Right lobe of liver (tissue), 4 donors: Measurements from ENCODE around the gene NAT14.
"Not testable (repeated sequence)": the region's sequence is repeated elsewhere in the genome, so short reads cannot be mapped to it uniquely, and the experiment has no call there.

Experiments
- CTCF ChIP-seq, 4 donors: fragments of 200-600 bp in 3 of 4; fragments of 450-650 bp in 1 of 4; IDR thresholded peaks; one replicate each; pipeline versions ENCODE4 v1.5.1 to v1.8.0; 2016 to 2022; ENCODE audit warnings: antibody characterized with exemption in 4 of 4, mild to moderate bottlenecking in 2 of 4
- POLR2A ChIP-seq: fragments of 450-650 bp; IDR thresholded peaks from one replicate; pipeline ENCODE4 v1.6.1; 2017; ENCODE audit warnings: antibody characterized with exemption, mild to moderate bottlenecking
- donor health status: DM: no; HTN: no; CAD: no.
- donor health status: DM: no; HTN: no; CAD: no.
- donor health status: DM: no; HTN: yes; CAD: no.

DNA sequence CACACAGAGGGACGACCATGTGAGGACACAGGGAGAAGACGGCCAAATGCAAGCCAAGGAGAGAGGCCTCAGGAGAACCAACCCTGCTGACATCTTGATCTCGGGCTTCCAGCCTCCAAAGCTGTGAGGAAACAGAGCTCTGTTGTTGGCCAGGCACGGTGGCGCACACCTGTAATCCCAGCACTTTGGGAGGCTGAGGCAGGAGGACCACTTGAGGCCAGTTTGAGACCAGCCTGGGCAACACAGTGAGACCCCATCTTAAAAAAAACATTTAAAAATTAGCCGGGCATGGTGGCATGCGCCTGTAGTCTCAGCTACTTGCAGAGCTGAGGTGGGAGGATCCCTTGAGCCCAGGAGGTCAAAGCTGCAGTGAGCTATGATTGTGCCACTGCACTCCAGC lies 49.3 kb downstream of the NAT14 start:
- TF ChIP-seq CTCF (IDR thresholded peaks at IDR 0.05); POLR2A: not testable (repeated sequence)
